SU-DHL-6 (cell line): ENCODE measurements around the gene NAMPT.

ENCODE experiments used
- CTCF ChIP-seq: fragments of 200-600 bp; sonication (generic); IDR thresholded peaks from one replicate; pipeline ENCODE4 v1.5.1; 2017; ENCODE audit warnings: antibody characterized with exemption, mild to moderate bottlenecking, low read length, moderate library complexity; ENCODE audit not compliant: insufficient read depth, poor library complexity, severe bottlenecking
- EZH2phosphoT487 ChIP-seq: fragments of 200-600 bp; sonication (generic), shearing (Covaris generic); conservative IDR thresholded peaks from 2 replicates; pipeline ENCODE4 v1.6.1; 2018; ENCODE audit warnings: mild to moderate bottlenecking, antibody characterized with exemption, low read length, moderate library complexity, mixed read lengths

GRCh38 chr7:106234425-106234824 is 50.4 kb downstream of the NAMPT start:
- TF ChIP-seq CTCF (no peak), EZH2phosphoT487 (no peak)
